SU-DHL-6 (cell line): ENCODE measurements around the gene PROS1.

ENCODE experiments used
- EZH2phosphoT487 ChIP-seq: fragments of 200-600 bp; sonication (generic), shearing (Covaris generic); conservative IDR thresholded peaks from 2 replicates; pipeline ENCODE4 v1.6.1; 2018; ENCODE audit warnings: mild to moderate bottlenecking, antibody characterized with exemption, low read length, moderate library complexity, mixed read lengths
- TF ChIP-seq, protein P1 (sequence below): fragments of 200-600 bp; sonication (generic); IDR thresholded peaks from one replicate; pipeline ENCODE4 v1.5.1; 2017; ENCODE audit warnings: antibody characterized with exemption, mild to moderate bottlenecking, low read length, moderate library complexity; ENCODE audit not compliant: insufficient read depth, poor library complexity, severe bottlenecking

DNA sequence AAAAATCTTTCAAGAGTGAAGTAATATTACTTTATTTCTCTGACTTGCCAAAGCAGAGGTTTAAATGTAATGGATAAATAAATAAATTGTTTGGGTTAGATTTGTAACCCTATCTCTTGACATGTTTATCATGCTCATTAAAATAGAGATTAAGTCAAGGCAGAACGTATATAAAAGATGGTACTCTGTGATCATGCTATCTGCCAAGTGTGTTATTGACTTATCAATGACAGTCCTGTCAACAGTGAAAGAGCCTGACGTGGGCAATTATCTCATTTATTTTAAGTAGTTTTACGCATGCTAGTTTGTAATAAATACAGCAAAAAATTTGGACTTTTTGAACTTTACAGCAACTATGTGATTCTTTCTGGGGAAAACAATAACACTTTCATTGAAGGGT lies 43.7 kb downstream of the PROS1 start:
- TF ChIP-seq, protein P1, sequence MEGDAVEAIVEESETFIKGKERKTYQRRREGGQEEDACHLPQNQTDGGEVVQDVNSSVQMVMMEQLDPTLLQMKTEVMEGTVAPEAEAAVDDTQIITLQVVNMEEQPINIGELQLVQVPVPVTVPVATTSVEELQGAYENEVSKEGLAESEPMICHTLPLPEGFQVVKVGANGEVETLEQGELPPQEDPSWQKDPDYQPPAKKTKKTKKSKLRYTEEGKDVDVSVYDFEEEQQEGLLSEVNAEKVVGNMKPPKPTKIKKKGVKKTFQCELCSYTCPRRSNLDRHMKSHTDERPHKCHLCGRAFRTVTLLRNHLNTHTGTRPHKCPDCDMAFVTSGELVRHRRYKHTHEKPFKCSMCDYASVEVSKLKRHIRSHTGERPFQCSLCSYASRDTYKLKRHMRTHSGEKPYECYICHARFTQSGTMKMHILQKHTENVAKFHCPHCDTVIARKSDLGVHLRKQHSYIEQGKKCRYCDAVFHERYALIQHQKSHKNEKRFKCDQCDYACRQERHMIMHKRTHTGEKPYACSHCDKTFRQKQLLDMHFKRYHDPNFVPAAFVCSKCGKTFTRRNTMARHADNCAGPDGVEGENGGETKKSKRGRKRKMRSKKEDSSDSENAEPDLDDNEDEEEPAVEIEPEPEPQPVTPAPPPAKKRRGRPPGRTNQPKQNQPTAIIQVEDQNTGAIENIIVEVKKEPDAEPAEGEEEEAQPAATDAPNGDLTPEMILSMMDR = no peak
- no peak for TF ChIP-seq EZH2phosphoT487
